ENCODE results near the gene KCNN3.

DNA sequence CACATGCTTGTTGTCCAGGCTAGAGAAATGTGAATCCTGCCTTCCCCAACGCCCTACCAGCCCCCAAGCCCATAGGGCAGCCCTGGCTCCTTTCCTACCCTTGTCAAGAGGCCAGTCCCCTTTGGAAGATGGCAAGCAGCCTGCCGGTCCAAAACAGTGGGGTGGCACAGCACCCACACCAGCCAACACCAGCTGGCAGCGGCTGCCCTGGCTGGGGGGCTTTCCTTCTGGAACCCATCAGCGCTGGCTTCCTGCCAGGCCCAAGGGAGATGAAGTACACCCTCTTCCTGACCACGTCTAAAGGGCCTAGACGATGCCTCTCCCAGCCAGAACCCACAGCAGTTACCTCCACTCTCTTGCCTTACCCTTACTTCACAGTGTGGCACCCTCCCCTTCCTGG lies 24.2 kb downstream of the KCNN3 start:
- TF ChIP-seq, protein P1, sequence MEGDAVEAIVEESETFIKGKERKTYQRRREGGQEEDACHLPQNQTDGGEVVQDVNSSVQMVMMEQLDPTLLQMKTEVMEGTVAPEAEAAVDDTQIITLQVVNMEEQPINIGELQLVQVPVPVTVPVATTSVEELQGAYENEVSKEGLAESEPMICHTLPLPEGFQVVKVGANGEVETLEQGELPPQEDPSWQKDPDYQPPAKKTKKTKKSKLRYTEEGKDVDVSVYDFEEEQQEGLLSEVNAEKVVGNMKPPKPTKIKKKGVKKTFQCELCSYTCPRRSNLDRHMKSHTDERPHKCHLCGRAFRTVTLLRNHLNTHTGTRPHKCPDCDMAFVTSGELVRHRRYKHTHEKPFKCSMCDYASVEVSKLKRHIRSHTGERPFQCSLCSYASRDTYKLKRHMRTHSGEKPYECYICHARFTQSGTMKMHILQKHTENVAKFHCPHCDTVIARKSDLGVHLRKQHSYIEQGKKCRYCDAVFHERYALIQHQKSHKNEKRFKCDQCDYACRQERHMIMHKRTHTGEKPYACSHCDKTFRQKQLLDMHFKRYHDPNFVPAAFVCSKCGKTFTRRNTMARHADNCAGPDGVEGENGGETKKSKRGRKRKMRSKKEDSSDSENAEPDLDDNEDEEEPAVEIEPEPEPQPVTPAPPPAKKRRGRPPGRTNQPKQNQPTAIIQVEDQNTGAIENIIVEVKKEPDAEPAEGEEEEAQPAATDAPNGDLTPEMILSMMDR (IDR thresholded peaks at IDR 0.05 in 4 of 5, conservative IDR thresholded peaks at IDR 0.05 in 1 of 5) = no peak
- TF ChIP-seq POLR2A (IDR thresholded peaks at IDR 0.05) = no peak
